Neural cell (in vitro differentiated cells): ENCODE measurements around the gene SMAD2.

Experiments used
- EP300 ChIP-seq: fragments of 450-650 bp; conservative IDR thresholded peaks from 2 replicates; pipeline ENCODE4 v1.6.1; 2014; ENCODE audit warnings: antibody characterized with exemption, mild to moderate bottlenecking, moderate library complexity; ENCODE audit not compliant: poor library complexity, severe bottlenecking
- EZH2 ChIP-seq: fragments of 200-600, 300-800 bp; shearing (Covaris generic), sonication (generic); IDR thresholded peaks from 2 replicates; pipeline ENCODE4 v1.6.1; 2014; ENCODE audit warnings: antibody characterized with exemption, low read length, borderline replicate concordance, mild to moderate bottlenecking; ENCODE audit not compliant: insufficient read depth, poor library complexity, severe bottlenecking
- MXI1 ChIP-seq: fragments of 450-650 bp; conservative IDR thresholded peaks from 2 replicates; pipeline ENCODE4 v1.6.1; 2014; ENCODE audit warnings: antibody characterized with exemption, mild to moderate bottlenecking; ENCODE audit not compliant: poor library complexity, severe bottlenecking
- POLR2AphosphoS5 ChIP-seq: IDR thresholded peaks from 2 replicates; pipeline ENCODE4 v1.6.1; 2012
- RAD21 ChIP-seq: fragments of 450-650 bp; conservative IDR thresholded peaks from 2 replicates; pipeline ENCODE4 v1.6.1; 2014; ENCODE audit warnings: antibody characterized with exemption, mild to moderate bottlenecking, moderate library complexity
- TF ChIP-seq, protein P1 (sequence below): fragments of 450-650 bp; IDR thresholded peaks from 2 replicates; pipeline ENCODE4 v1.5.1; 2014; ENCODE audit warnings: antibody characterized with exemption, mild to moderate bottlenecking, moderate library complexity; ENCODE audit not compliant: poor library complexity, severe bottlenecking

- TF ChIP-seq, protein P1, sequence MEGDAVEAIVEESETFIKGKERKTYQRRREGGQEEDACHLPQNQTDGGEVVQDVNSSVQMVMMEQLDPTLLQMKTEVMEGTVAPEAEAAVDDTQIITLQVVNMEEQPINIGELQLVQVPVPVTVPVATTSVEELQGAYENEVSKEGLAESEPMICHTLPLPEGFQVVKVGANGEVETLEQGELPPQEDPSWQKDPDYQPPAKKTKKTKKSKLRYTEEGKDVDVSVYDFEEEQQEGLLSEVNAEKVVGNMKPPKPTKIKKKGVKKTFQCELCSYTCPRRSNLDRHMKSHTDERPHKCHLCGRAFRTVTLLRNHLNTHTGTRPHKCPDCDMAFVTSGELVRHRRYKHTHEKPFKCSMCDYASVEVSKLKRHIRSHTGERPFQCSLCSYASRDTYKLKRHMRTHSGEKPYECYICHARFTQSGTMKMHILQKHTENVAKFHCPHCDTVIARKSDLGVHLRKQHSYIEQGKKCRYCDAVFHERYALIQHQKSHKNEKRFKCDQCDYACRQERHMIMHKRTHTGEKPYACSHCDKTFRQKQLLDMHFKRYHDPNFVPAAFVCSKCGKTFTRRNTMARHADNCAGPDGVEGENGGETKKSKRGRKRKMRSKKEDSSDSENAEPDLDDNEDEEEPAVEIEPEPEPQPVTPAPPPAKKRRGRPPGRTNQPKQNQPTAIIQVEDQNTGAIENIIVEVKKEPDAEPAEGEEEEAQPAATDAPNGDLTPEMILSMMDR: no peak
- no peak for TF ChIP-seq POLR2AphosphoS5
- TF ChIP-seq RAD21: no peak
- TF ChIP-seq MXI1: no peak
- no peak for TF ChIP-seq EP300
- TF ChIP-seq EZH2: no peak
These were observed 48.6 kb downstream of the SMAD2 start for GRCh38 chr18:47881752-47882455.
